ENCODE results near the gene PILRA.
"Not testable (repeated sequence)": the region's sequence is repeated elsewhere in the genome, so short reads cannot be mapped to it uniquely, and the experiment has no call there.

The PILRA gene

DNA sequence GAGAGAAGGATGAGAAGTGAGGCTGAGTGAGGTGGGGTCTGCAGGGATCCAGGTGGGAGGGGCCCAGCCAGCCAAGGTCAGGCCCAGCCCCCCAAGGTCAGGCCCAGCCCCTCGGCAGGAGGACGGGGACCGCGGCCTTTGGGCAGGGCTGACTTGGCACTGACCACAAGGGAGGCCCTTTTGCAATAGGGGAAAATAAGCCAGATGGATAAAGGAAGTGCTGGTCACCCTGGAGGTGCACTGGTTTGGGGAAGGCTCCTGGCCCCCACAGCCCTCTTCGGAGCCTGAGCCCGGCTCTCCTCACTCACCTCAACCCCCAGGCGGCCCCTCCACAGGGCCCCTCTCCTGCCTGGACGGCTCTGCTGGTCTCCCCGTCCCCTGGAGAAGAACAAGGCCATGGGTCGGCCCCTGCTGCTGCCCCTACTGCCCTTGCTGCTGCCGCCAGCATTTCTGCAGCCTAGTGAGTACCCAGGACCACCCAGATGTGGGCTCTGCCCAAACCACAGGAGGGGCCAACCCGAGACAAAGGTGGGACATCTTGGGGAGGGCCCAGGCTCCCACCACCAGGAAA lies at the start of gene PILRA:
Gene PILRA (plus strand): TSS at position 227 of the 571 bp plus-strand sequence. CDS start 170 bp downstream, at position 397.
- no peak for DNase-seq

DNA sequence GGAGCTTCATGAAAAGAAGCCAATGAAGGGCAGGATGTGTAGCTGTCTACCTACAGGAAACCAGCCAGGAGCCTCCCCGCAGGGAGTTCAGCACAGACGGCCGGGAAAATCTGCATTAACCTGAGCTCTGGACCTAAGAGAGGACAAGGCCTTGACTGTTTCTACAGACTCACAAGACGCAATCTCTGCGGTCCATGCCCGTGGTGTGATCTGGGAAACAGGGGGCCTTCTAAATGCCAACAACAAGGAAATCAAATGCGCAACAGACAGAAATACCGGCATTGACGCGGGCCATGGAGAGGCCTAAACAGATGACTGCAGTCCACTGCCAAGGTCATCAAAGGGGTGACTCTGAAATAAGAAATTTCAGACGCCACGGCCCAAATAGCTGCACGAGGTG lies 49.1 kb upstream of the PILRA start:
- not testable (repeated sequence) for DNase-seq

DNA sequence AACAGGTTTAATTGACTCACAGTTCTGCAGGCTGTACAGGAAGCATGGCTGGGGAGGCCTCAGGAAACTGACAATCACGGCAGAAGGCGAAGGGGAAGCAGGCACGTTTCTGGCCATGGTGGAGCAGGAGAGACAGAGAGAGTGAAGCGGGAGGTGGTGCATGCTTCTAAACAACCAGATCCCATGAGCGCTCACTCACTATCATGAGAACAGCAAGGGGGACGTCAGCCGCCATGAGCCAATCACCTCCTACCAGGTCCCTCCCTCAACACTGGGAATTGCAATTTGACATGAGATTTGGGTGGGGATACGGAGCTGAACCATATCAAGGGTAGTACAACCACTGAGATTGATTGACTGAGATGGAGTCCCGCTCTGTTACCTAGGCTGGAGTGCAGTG lies 47.6 kb upstream of the PILRA start:
- DNase-seq, result not testable (repeated sequence)

DNA sequence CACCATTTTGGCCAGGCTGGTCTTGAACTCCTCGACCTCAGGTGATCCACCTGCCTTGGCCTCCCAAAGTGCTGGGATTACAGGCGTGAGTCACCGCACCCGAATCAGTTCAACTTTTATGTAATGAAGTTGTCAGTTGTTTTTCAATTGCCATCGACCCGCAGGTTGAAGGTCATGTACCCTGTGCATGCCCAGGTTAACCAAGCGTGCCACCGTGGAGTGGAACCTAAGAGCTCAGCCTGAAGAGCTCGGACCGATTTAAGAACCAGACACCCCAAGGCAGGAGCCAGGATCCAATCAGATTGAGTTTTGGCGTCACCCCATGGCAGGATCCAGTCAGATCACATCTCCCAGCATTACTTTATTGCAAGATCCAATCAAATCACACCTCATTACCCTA lies 46.4 kb upstream of the PILRA start:
- DNase-seq, result not testable (repeated sequence)

DNA sequence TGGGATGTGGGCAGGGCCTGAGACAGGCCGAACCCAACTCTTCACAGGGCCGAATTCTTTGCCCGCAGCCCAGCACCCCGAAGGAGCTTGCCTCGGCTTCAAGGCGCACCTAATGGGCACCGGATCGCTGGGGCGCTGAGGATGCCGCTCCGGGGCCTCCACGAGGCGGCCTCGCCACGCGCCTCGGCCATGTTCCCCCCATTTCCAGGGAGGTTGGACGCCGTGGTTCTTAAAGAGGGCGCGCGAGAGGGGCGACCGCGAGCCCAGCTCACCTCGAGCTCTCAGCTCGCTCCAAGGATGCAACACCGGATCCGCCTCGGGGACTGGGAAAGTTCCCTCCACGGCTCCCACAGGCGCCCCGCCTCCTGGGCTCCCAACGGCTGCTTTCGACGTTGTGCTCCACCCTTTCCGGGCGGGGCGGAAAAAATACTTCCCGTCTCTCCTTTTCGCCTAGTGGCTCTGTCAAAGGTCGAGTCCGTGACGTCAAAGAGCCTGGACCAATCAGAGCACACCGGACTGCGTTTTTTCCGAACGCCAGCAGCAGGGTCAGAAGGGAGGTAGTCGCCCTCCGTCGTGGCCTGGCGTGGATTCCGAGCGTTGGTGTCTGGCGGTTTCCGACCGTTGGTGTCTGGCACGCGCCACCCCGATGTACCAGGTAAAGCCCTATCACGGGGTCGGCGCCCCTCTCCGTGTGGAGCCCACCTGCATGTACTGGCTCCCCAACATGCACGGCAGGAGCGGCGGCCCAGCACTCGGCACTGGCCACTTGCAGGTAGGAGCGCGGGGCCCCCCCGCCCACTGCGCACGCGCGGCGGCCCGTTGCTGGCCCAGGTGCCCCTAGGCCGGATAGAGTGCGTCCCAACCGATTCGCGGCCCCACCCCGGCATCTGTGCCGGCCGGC lies 37.5 kb upstream of the PILRA start:
- DNase-seq, result peak; percentile 93

DNA sequence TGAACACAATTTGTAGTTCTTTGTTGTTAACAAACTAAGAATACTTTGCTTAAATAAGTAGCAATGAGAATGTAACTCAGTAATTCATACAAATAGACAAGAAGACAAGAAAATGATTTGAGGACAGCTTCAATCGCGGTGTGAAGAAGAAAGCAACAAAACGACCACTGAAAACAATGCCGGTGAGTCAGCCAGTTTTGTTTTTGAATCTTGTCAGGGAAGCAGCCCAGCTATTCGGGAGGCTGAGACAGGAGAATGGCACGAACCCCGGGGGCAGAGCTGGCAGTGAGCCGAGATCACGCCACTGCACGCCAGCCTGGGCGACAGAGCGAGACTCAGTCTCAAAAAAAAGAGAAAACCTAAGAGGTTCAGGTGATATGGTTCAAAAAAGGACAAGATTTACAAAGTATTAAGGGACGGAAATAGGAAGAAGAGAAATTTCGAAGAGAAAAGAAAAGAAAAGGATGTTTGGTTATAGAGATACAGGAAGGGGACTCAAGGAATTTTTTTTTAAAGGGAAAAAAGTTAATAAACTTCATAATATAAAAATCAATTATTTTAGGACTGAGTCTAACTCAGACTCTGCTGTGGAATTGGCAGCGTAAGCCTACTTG lies 35.1 kb upstream of the PILRA start:
- DNase-seq, result not testable (repeated sequence)

DNA sequence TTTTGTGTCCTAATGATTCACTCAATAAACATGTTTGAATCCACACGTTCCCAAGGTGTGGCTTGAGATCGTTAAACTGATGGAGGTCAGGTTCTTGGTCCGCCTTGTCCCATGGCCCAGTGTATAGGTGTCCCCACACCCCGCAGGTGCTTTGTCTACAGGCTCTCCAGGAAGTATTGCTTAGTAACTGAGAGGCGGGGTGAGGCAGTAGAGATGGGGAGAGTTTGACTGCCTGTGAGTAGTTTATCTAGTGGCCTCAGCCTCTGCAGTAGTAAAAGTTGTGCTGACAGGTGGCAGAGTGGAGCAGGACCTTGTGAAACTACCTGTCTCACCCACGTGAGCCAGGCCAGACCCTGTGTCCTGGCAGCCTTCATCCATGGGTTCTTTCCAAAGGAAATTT lies 32.0 kb upstream of the PILRA start:
- not testable (repeated sequence) for DNase-seq

DNA sequence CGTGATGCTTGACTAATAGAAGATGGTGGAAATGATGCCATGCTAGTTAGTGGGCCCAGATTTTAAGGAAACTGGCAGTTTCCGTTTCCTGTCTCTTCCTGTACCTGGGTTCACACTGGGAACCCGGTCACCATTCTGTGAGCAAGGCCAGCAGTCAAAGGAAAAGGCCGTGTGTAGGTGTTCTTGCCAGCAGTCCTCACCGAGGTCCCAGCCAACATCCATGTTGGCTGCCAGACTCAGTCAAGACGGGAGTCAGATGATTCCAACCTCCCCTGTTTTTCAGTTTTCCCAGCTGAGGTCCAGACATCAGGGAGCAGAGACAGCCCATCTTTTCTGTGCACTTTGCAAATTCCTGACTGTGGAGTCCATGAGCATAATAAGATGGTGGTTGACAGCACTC lies 30.5 kb upstream of the PILRA start:
- DNase-seq, result no peak

DNA sequence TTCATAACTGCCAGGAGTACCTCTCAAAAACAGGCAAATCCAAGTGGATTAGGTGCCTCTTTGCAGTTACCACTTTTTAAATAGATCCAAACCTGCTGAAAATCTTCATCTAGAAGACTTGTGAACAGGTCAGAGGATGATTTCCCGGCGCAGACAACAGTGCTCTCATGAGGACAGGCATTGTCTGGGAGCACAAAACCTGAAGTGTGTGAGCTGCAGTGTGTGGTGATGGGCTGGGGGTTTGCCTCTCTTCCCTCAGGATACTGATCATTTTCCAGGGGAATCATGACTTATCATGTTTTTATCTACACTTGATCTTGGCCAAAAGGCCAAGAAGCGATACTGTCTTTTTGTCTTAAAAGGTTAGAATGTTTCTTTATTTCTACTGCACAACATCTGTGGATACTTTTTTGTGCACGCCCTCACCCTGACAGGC lies 29.1 kb upstream of the PILRA start:
- DNase-seq, result not testable (repeated sequence)

DNA sequence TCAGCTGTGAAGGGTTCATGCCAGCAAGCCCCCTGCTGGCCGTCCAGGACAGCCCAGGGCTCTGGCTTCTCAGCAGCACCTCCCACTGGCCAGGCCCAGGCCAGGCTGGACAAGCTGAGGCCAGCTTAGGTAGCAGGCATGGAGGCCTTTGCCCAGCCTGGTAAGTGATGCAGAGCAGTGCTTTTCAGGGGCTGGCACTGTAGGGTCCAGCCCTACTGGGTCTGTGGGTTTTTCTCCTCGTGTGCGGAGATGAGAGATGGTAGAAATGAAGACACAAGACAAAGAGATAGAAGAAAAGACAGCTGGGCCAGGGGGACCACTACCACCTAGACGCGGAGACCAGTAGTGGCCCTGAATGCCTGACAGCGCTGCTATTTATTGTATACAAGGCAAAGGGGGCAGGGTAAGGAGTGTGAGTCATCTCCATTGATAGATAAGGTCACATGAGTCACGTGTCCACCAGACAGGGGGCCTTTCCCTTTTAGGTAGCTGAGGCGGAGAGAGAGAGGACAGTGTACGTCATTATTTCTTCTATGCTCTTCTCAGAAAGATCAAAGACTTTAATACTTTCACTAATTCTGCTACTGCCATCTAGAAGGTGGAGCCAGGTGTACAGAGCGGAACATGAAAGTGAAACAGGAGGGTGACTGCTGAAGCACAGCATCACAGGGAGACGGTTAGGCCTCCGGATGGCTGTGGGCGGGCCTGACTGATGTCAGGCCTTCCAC lies 28.6 kb upstream of the PILRA start:
- DNase-seq, result not testable (repeated sequence)

DNA sequence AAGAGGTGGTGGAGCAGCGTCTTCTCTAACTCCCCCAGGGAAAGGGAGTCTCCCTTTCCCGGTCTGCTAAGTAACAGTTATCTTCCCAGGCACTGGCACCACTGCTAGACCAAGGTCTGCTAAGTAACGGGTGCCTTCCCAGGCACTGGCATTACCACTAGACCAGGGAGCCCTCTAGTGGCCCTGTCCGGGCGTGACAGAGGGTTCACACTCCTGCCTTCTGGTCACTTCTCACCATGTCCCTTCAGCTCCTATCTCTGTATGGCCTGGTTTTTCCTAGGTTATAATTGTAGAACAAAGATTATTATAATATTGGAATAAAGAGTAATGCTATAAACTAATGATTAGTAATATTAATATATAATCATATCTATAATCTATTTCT lies 28.0 kb upstream of the PILRA start:
- not testable (repeated sequence) for DNase-seq

DNA sequence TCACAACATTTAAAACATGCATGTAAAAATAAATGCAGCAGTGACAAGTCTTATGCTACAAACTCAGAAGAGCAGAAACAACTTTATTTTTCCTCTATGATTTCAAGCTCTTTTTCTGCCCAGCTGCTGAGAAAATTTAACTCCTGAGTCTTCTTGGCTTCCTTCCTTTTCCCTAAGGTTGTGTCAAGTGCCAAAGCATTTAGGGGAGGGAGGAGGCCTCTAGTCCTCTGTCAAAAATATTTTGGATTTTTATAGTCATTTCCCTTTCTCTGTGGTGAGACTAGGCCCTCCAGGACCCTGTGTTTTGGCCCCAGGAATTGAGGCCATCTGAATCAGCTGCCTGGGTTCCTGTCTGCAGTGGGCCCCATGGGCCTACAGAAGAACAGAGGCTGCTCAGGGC lies 26.4 kb upstream of the PILRA start:
- no peak for DNase-seq

DNA sequence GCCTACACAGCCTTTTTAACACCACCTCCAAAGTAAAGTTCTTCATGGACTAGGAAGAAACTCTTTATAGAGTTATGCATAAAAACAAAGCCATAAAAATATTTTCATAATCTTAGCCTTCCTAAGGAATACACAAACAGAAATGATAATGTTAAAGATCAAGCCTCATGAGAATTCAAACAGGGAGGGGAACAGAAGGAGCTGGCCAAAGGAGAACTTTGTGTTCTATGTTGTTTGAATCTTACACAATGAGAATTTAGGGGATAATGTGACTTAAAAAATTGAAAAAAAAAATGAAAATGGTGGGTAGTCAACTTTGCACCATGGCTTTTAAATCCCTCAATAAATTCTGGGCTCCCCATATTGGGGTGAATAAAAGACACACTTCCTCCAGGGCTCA lies 24.5 kb upstream of the PILRA start:
- no peak for DNase-seq

DNA sequence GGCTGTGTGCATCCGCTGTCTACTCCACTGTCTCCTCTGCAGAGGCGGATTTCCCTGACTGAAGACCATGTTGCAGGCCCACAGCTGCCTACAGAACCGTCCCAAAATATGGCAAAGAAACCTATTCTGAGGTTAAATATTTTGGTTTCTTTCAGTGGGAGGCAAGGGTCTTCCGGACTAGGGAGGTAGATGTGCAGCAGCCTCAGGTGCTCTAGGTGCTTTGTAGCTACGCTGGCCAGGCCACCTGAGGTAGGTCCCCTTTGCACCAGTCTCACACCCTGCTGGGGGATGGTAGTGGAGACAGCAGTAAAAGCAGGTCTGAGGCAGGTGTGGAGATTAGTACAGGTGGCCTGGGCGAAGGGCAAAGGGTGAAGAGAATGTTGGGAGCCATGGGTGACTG lies 23.5 kb upstream of the PILRA start:
- DNase-seq, result no peak

DNA sequence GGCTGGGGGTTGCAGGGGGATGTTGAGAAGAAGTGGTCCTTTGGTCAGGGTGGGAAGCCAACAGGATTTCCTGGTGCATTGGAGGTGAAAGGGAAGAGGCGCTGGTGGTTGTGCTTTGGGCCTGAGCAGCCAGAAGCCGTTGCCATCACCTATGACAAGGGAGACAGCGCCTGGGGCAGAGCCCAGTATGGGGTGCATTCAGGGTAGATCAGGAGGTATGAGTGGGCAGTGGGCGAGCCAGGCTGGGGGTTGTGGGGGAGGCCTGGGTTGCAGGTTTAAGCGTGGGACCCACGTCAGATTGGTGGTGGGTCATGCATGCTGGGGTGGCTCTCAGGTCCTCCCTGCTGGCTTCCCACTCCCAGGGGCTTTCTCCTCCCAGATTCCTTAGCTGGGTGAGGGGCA lies 21.6 kb upstream of the PILRA start:
- DNase-seq, result peak; percentile 14

DNA sequence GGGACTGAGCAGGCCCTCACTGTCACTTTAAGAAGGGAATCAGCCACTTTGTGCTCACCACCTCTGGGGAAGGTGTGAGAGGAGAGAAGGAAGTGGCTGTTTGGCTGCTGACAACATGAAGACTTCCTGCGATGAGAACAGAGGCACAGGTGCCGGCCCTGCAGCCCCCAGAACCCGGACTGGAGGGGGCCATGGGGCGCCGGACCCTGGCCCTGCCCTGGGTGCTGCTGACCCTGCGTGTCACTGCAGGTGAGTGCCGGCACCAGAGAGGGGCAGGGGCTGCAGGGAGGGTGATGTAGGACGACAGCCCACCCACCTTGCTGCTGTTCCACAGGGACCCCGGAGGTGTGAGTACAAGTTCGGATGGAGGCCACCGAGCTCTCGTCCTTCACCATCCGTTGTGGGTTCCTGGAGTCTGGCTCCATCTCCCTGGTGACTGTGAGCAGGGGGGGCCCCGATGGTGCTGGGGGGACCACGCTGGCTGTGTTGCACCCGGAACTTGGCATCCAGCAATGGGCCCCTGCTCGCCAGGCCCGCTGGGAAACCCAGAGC lies 21.0 kb upstream of the PILRA start:
- DNase-seq, result peak; percentile 18

DNA sequence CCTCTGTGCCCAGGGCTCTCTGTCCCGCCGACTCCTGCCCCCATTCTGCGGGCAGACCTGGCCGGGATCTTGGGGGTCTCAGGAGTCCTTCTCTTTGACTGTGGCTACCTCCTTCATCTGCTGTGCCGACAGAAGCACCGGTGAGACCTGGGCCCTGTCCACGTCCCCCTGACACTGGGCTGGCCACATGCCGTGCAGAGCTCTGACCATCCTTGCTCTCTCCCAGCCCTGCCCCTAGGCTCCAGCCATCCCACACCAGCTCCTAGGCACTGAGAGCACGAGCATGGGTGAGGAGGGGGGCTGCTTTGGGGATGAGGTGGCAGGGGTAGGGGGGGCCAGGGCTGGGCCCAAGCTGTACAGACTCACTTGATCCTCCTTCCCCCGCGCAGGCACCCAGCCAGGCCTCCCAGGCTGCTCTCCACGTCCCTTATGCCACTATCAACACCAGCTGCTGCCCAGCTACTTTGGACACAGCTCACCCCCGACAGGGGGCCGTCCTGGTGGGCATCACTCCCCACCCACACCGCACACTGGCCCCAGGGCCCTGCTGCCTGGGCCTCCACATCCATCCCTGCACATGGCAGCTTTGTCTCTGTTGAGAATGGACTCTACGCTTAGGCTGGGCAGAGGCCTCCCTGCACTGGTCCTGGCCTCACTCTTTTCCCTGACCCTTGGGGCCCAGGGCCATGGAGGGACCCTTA lies 20.2 kb upstream of the PILRA start:
- DNase-seq, result peak; percentile 21

DNA sequence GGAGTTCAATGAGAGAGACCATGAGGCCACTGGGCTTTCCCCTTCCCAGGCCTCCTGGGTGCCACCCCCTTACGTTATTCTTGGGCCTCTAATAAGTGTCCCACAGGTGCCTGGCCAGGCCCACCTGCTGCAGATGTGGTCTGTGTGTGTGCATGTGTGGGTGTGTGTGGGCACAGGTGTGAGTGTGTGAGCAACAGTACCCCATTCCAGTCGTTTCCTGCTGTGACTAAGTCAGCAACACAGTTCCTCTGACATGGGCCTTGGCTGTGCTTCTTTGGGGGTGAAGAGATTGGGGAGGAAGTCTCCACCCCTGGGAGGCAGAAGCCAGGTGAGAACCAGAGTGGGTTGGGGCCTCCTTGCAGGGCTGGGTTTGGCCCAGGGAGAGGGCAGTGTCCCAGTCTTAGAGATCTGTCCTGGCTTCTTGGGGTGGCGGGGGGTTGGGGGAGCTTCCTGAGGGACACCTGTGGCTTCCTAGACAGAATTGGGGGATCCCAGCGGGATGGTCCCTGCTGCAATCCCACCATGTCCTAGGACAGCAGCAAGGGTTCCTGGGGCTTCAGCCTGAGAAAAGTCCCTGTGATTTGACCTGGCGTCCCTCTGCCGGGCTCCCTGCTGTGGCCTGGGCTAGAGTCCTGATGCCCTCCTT lies 19.5 kb upstream of the PILRA start:
- DNase-seq, result peak; percentile 23

DNA sequence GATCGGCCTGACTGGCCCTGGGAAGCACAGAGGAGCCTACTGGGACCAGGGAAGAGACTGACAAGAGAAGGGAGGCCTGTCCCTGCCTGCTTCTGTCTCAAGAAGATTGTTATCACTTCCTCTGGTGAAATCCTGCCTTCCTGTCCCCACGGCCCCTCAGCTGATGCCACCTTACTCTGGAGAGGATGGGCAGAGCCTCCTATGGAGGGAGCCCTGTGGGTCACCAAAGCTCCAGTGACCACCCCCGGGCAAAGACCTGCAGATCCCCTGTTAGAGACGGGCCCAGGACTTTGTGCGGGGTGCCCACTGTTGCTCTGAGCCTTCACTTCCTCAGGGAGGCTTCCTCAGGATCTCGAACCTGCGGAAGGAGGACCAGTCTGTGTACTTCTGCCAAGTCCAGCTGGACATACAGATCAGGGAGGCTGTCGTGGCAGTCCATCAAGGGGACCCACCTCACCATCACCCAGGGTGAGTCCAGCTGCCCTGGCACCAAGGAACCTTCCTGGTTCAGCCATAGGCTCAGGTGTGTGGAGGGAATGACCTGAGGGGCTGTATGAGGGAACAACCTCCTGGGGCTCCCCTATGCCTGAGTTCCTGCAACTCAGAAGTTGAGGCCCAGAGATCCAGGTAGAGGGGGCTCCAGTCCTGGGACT lies 16.7 kb upstream of the PILRA start:
- peak; percentile 27 for DNase-seq

DNA sequence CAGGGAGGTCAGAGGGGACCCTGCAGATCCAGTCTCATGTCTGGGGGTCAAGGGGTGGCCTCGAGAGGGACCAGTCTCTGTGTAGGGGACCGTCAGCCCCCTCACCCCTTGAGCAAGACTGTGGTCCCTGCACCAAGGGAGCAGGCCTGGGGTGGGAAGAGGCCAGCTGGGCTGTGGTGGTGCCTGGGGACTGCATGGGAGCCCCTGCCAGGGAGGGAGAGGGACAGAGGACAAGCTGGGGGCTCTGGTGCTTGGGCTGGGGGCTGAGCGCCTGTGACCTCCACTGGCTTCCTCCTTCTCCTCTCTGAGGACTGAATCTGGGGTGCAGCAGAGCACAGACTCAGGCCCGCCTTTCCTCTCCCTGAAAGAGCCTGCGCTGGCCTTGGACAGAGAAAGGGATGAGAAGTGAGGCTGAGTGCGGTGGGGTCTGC lies 16.1 kb upstream of the PILRA start:
- DNase-seq, result peak; percentile 22
